Hematopoietic multipotent progenitor cell (in vitro differentiated cells): ENCODE data around the gene ZMPSTE24. TPM values are rescaled to one million over a fixed set of nuclear protein-coding genes. Genes with fewer than 3 reads are reported as not detected.
"Not testable (repeated sequence)": the region's sequence is repeated elsewhere in the genome, so short reads cannot be mapped to it uniquely, and the experiment has no call there.

Experiments used
- DNase-seq, 3 donors: peaks; one replicate each; pipeline ENCODE4 v3.0.0-alpha.2; 2011 to 2015; ENCODE audit warnings: low read depth in 2 of 3, low spot score in 2 of 3
- total RNA-seq: library from RNA; depleted of rRNA; stranded (reverse); fragments of >200 nt; gene quantifications from one replicate; pipeline ENCODE4 v1.2.3, GENCODE V29; 2012

ZMPSTE24 gene
- 8.1 TPM for total RNA-seq

DNA sequence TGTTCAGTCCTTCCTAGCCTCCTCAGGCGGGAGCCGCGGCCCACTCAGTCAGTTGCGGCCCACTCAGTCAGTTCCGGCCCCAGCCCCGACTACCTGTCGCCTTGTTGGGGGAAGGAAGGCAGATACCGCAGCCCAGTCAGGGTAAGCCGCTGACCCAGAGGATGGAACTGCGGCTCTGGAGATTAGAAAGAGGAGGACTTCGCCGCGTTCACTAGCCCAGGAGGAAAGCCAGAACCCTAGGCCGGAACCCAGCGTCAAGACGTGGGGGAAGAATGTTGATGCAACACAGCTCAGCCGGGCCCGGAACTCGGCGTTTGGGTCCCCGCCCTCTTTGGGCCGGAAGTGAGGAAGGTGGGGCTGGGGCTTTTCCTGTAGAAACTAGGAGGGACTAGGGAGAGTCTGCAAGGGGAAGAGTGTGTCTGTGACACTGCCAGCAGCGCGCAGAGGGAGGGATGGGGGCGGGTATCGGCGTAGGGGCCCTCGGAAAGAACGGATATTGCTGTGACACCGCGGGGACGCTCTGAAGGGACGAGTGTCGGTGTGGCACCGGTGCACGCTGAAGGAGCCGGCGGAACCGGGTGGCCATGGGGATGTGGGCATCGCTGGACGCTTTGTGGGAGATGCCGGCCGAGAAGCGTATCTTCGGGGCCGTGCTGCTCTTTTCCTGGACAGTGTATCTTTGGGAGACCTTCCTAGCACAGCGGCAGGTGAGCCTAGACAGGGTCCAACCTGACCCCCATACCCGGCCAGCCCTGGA is at the start of gene ZMPSTE24:
TSS of gene ZMPSTE24 (plus strand) at position 549 of the 757 bp plus-strand sequence. CDS start at position 585, 36 bp downstream.
- DNase-seq: peak; percentile 89 to 99 (median 98)

DNA sequence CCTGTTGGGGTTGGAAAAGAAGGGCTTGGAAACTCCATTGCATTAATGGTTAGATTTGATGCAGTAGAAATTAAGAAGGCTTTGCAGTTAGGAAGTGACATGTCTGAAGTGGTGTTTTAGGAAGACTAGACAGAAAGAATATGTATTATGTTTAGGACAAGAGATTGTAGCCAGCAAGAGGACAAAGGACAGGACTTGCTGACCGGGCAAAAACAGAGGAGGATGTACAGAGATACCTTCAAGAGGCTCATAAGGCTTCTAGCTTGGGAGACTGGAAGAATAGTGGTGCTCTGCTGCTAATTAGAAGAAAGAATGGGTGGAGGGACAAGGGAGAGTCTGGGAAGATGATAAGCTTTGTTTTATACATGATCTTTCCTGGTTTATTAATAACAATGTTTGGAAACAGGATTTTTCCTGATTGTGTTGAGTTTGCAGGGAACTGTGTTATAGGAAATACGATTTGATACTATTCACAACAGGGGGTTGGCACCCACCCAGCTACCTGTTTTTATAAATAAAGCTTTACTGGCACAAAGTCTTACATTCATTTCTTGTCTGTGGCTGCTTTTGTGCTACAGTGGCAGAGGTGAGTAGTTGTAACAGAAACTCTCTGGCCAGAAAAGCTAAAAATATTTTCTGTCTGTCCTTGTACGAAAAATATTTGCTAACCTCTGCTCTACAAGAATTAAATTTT is 47.4 kb upstream of the ZMPSTE24 start:
- no peak for DNase-seq

DNA sequence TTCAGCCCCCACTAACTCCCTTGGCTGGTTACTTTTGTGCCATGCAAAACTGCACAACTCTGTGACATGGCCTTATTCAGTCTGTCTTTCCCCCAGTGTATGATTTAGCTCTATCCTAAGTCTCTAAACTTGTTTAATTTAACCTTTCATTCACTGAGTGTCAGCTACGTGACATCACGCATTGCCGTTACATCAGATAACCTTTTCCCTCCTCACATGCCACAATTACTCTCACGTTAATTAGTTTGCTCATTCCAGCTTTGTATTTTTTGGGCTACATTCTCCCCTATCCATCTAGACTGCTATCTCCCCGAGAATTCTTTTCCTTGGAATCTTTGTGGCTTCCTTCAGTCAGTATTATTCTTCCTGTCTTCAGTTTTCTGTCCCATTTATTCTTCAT is 39.7 kb upstream of the ZMPSTE24 start:
- no peak for DNase-seq

DNA sequence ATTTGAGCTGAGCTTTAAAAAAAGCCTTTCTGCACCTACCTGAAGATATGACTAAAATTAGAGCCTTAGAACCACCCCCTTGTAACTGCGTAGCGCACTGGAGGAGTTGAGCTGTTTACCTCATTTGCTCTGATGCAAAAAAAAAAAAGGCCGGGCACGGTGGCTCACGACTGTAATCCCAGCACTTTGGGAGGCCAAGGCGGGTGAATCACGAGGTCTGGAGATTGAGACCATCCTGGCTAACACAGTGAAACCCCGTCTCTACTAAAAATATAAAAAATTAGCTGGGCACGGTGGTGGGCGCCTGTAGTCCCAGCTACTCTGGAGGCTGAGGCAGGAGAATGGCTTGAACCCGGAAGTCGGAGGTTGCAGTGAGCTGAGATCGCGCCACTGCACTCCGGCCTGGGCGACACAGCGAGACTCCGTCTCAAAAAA is 36.5 kb upstream of the ZMPSTE24 start:
- not testable (repeated sequence) for DNase-seq

DNA sequence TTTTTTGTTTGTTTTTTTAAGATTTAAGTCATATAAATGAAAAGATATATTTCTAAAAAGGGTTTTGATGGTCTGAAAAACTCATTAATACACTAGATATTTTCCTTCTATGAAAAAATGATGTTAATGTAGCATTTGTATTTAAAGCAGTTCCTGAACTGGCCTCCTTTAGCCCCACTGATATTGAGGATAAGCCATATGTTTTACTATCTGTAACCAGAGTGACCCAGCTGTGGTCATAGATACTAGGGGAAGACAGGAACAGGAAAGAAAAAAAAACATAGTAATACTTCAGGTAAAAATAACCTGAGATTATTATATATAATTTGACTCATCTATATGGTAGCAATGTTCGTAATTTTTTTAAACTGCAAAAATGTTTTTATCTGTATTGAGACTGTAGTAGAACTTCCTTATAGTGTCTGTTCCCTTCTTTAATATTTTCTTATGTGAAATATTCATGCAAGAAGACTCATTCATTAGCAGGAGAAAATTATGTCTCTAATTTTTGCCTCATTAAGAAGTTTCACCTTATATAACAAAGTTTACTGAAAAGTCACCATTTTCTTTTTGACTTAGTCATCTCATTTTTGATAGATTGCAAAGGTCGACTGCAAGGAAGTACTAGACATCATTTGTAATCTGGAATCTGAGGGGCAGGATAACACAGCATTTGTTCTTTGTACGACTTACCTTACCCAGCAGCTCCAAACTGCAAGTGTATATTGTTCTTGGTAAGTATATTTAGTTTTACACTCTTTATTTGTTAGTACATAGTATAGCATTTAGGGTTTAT is 35.9 kb upstream of the ZMPSTE24 start:
- DNase-seq: no peak

DNA sequence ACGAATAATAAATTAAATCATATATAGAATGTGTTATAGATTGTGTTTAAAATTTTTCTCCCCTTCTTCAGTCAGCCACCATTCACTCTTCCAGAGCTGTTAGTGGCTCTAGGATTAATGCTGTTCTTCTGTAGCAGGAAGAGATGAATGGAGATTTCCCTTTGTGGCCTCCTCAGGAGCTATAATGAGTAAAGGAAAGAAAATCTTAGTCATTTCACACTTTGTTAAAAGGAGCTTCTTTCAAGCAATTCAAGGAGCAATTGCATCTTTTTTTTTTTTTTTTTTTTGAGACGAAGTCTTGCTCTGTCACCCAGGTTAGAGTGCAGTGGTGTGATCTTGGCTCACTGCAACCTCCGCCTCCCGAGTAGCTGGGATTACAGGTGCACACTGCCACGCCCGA is 34.0 kb upstream of the ZMPSTE24 start:
- no peak for DNase-seq

DNA sequence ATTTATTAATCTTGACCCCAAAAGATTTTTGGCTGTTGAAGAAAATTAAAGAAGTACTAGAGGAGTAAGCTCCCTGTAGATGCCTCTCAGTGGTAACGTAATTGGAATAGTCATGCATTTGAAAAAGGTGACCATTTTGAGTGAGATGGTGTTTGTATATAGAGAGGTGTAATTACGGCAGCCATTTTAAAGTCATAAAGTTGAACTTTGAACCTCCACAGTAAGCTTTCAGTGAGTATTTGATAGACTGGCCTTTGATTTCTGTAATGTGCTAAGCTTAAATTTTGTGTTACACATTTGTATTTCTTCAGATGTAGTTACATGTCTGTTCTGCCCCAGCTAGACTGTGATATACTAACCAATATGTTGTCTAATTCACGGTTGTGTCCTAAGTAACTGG is 31.8 kb upstream of the ZMPSTE24 start:
- DNase-seq: no peak

DNA sequence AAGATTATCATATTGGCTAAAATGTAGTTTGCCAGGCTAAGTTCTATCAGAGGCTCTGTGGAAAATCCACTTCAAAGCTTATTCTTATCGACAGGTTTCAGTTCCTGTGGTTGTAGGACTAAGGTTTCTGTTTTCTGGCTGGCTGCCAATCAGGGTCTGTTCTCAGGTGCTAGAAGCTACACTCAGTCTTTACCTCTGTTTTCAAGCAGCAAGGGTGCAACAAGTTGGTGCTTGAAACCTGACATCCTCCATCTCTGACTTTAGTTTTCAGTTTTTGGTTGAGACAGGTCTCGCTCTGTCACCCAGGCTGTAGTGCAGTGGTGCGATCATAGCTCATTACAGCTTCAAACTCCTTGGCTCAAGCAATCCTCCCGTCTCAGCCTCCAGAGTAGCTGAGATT is 25.6 kb upstream of the ZMPSTE24 start:
- DNase-seq: no peak

DNA sequence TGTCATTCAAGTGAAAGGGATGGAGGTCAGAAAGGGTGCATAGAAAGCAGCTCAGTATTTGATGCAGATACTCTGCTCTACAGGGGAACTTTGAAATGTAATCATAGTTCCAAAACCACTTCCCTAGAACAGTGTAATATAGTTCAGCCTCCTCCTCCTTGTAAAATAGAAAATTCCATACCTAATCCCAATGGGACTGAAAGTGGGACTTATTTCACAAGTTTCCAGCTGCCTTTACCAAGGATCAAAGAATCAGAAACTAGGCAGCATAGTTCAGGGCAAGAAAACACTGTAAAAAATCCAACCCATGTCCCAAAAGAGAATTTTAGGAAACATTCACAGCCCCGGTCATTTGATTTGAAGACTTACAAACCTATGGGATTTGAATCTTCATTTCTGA is 18.4 kb upstream of the ZMPSTE24 start:
- no peak for DNase-seq

DNA sequence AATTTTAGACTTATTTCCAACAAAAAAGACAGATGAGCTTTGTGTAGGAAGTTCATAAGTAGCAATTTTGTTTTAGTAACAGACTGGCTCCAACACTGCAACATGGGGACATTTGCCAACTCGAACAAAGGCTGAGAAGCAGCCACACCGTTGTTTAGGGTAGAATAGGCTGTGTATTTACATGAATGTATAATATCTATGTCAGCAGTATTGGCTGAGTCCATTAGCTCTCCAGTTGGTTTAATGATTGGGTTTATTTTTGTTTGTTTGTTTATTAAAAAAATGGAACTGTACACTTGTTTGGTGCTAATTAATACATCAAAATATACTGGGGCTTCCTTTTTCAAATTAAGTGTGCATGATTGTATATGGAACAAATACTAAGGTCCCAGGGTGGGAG is 17.6 kb upstream of the ZMPSTE24 start:
- DNase-seq: no peak

DNA sequence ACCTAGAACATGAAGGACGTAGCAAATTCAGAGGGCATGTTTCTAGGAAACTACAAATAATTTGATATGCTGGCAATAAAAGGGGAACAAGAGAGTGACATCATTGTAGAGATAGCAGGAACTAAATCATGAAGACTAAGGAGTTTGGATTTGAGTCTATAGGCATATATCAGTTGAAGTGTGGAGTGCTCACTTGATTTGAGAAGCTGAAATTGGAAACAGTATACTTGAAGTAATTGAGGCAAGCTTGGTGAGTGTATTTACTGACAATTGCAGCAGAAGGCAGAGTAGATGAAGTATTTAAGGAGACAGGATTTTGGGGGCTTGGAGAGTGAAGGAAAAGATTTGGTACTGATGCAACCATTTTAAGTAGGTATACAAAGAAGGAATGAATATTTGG is 16.7 kb upstream of the ZMPSTE24 start:
- no peak for DNase-seq

DNA sequence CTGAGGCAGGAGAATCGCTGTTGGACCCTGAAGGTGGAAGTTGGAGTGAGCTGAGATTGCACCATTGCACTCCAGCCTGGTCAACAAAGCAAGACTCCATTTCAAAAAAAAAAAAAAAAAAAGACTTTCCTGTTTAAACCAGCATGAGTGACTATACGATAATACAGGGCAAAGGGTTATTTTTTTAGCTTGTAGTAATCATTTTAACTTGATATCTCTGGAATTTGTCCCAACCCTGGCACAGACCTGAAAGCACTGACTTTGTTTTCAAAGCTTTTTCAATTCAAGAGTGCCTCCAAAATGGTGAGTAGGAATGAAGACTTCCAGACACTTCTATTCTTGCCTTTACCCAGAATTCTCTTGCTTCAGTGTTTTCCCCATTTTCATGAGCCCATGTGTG is 14.7 kb upstream of the ZMPSTE24 start:
- DNase-seq: no peak

DNA sequence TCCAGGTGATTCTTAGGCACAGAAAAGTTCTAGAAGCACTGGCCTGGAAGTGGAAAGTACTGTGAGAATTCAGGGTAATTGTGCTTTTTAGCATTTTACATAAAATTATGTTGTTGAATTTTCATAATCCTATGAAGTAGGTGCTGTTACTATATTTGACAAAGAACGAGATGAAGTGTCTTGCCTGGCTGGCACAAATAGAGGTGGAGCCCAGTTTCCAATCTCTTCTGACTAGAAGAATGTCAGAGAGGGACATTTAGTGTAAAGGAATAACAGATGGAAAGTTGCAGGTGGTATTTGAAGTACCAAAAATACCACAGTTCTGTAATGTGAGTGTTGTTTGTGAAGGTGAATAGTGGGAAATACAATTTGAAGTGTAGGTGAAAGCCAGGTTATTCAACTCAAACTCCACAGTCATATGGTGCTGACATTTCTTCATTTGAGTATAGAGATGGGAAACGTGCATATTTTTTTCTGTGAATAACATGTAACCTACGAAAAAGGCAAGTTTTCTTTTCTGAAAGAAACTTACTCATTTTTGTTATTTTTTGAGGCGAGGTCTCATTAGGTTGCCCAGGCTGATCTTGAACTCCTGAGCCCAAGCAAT is 13.8 kb upstream of the ZMPSTE24 start:
- DNase-seq: no peak

DNA sequence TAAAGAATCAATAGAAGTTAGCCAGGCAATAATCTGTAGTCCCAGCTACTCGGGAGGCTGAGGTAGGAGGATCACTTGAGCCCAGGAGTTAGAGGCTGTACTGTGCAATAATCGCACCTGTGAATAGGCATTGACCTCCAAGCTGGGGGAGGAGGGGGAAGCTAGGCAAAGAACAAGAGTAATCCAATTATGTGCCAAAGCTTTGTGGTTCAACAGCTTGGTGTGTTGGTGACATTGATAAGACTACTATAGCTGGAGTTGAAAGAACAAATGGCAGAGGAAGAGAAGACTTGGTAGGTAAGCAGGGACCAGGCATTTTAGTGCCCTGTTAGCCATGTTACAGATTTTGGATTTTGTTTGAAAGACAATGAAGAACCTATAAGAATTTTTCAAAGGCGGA is 12.3 kb upstream of the ZMPSTE24 start:
- no peak for DNase-seq

DNA sequence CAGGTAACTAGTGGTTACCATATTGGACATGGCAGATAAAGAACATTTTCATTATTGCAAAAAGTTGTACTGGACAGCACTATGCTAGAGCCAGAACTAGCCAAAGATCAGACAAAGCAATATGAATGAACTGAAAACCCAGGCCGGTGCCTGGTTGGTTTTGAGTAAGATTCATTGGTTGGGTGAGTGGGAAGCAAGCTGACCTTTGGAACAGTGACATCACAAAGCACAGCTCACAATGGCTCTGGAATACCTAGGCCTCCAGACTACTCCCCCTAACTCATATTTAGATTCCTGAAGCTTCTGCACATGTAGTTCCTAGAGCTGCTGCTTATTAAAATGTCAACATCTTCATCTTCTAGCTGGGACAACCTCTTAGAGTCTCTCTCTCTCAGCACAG is 10.4 kb upstream of the ZMPSTE24 start, which contains the start of gene TMCO2:
TSS of gene TMCO2 (plus strand) at position 283 of the 400 bp plus-strand sequence. CDS start at position 340, 57 bp downstream.
- DNase-seq: no peak

DNA sequence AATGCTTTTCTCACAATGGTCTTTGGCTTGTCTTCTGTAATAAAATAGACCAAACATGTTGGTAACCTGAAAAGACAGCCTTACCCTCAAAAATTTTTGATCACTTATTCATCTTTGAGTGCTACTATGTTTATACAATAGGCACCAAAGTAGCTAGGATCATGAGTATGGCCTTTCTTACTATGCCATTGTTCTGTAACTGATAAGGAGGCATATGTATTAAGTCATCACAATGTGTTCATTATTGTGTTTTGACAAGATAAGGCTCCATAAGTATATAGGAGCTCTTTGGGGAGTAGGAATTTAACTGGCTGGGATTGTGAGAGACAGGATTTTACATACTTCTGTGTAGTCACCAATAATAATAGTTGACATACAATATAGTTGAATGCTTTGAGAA is 9.6 kb upstream of the ZMPSTE24 start:
- no peak for DNase-seq

DNA sequence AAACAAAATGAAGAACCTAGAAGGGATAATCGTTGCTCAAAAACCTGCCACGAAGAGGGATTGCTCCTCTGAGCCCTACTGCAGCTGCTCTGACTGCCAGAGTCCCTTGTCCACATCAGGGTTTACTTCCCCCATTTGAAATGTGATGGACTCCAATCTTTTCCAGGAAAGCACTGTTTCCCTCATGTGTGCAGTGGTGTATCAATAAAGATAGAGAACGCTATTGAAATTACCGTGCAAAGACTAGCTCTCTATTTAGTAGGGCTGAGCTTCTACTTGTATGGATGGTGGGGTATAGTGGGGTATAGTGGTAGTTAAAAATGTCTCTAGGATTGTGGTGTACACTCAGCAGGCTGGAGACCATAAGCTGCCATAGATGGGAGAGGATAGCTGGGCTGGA is 6.6 kb upstream of the ZMPSTE24 start:
- DNase-seq: no peak

DNA sequence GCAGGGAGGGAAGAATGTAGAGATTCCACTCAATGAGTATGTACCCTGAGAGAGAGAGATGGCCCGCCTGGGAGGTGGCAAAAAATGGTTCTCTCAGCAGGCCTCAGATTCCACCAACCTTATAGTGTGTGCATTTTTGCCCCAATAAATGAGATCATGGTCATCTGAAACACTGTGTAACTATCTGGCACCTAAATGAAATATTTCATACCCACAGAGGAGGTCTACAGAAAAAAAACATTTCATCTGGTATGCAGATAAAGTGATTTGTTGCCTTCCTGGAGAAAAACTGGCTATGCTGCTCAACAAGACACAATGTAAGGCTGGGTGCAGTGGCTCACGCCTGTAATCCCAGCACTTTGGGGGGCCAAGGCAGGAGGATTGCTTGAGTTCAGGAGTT is 5.4 kb upstream of the ZMPSTE24 start:
- no peak for DNase-seq

DNA sequence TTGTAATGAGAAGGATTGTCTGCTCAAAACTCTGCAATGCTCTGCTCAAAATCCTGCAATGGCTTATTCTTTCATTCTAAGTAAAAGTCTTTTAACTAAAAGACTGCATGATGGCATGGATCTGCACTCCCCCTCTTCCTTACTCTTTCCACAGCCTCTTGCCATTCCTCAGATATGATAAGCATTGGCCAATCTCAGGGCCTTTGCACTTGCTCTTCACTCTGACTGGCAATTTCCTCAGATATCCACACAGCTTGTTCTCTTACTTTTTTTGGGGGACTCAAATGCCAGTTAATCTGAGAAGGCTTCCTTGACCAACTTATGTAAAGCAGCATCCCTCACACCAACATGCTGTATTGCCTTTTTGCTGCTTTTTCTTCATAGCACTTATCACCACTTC is 2.8 kb upstream of the ZMPSTE24 start:
- no peak for DNase-seq

DNA sequence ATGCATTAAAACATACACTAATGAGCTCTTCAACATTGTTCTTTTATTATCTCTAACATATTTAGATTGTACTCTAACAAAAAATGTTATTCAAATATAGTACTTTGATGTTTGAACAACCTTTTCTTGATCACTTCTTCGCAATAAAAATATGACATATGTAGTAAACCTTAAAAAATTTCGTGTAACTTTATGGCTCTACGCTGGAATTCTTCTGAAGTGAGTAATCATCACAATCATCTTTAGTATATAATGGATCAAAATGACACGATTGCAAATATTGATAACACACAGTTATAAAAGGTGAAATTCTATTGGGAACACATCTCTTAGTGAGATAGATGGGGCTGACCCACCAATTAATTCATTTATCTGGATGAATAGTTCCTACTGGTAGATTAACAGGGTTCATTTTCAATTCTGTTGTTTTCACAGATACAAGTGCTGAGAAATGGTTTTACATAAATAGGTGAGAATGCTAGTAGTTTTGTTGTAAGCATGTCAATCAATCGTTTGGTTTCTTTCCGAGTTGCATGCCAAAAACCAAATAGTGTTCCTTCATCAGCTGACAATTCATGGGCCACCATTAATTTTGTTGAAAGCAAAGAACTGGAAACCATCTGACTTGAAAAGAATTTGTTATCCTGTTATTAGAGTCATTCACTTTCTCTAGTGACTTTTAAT is 1.5 kb upstream of the ZMPSTE24 start:
- DNase-seq: no peak
